ENCODE results near the gene CD7.

CD7 gene

DNA sequence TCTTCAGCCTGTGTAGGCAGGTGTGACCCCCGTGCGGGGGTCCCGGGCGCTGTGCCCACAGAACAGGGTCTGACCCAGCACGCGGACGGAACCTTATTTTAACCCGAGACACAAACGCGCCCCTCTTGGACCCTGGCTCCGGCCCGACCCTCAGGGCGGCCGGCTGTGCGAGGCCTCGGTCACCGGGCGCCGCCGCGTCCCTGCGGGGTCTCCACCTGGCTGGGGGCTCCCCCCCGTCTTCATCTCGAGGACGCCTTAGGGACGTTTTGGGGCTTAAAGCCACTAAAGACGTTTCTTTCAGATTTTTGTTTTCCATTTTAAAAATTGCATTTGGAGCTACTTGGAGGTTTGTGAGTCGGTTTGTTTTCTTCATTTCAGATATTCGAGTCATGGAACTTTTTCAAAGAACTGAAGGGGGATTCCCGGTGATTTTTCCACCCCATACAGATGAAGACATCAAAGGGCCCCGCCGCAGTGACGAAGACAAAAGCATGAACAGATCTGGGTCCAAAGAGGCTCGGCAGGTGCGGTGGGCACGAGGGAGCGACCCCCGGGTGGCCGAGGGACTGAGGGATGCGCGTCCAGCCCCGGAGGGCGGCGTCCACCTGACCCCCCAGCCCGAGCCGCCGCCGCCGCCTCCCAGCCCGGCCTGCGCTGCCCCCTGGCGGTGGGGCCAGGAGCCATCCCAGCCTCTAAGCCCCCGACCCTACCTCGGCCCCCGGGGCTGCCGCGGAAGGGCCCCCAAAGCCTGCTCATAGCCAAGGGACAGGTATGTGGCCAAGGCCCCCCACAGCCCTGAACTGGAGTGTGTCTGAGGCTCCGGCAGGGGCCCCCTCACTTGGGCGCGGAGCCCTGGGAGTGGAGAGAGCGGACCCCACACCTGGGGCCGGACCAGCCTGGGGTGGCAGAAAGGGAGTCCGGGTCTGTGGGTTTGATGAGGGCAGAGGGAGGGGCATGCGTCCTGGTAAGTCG lies 3.8 kb upstream of the CD7 start (continued):
- TF ChIP-seq, protein P1, sequence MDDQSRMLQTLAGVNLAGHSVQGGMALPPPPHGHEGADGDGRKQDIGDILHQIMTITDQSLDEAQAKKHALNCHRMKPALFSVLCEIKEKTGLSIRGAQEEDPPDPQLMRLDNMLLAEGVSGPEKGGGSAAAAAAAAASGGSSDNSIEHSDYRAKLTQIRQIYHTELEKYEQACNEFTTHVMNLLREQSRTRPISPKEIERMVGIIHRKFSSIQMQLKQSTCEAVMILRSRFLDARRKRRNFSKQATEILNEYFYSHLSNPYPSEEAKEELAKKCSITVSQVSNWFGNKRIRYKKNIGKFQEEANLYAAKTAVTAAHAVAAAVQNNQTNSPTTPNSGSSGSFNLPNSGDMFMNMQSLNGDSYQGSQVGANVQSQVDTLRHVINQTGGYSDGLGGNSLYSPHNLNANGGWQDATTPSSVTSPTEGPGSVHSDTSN (CRISPR knock-in tag; IDR thresholded peaks at IDR 0.05): no peak
- TF ChIP-seq GLIS2 (tag by site-specific recombination; IDR thresholded peaks at IDR 0.05) (peak; percentile 79), ZNF510 (tag by site-specific recombination; IDR thresholded peaks at IDR 0.05; ENCODE audit: insufficient replicate concordance) (no peak), ZNF600 (tag by site-specific recombination; IDR thresholded peaks at IDR 0.05) (0 out of 2 replicates have a peak, but pooled peaks have one; percentile 37), ZSCAN30 (tag by site-specific recombination; IDR thresholded peaks at IDR 0.05) (0 out of 2 replicates have a peak, but pooled peaks have one; percentile 45), SALL2 (tag by site-specific recombination; IDR thresholded peaks at IDR 0.05; ENCODE audit: borderline replicate concordance) (no peak), ZNF837 (tag by site-specific recombination; IDR thresholded peaks at IDR 0.05) (no peak)
- TF ChIP-seq, protein P2, sequence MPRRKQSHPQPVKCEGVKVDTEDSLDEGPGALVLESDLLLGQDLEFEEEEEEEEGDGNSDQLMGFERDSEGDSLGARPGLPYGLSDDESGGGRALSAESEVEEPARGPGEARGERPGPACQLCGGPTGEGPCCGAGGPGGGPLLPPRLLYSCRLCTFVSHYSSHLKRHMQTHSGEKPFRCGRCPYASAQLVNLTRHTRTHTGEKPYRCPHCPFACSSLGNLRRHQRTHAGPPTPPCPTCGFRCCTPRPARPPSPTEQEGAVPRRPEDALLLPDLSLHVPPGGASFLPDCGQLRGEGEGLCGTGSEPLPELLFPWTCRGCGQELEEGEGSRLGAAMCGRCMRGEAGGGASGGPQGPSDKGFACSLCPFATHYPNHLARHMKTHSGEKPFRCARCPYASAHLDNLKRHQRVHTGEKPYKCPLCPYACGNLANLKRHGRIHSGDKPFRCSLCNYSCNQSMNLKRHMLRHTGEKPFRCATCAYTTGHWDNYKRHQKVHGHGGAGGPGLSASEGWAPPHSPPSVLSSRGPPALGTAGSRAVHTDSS (tag by site-specific recombination; IDR thresholded peaks at IDR 0.05): no peak
- TF ChIP-seq, protein P3, sequence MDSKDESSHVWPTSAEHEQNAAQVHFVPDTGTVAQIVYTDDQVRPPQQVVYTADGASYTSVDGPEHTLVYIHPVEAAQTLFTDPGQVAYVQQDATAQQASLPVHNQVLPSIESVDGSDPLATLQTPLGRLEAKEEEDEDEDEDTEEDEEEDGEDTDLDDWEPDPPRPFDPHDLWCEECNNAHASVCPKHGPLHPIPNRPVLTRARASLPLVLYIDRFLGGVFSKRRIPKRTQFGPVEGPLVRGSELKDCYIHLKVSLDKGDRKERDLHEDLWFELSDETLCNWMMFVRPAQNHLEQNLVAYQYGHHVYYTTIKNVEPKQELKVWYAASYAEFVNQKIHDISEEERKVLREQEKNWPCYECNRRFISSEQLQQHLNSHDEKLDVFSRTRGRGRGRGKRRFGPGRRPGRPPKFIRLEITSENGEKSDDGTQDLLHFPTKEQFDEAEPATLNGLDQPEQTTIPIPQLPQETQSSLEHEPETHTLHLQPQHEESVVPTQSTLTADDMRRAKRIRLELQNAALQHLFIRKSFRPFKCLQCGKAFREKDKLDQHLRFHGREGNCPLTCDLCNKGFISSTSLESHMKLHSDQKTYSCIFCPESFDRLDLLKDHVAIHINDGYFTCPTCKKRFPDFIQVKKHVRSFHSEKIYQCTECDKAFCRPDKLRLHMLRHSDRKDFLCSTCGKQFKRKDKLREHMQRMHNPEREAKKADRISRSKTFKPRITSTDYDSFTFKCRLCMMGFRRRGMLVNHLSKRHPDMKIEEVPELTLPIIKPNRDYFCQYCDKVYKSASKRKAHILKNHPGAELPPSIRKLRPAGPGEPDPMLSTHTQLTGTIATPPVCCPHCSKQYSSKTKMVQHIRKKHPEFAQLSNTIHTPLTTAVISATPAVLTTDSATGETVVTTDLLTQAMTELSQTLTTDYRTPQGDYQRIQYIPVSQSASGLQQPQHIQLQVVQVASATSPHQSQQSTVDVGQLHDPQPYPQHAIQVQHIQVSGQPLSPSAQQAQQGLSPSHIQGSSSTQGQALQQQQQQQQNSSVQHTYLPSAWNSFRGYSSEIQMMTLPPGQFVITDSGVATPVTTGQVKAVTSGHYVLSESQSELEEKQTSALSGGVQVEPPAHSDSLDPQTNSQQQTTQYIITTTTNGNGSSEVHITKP (tag by site-specific recombination; IDR thresholded peaks at IDR 0.05): no peak
- TF ChIP-seq, protein P4, sequence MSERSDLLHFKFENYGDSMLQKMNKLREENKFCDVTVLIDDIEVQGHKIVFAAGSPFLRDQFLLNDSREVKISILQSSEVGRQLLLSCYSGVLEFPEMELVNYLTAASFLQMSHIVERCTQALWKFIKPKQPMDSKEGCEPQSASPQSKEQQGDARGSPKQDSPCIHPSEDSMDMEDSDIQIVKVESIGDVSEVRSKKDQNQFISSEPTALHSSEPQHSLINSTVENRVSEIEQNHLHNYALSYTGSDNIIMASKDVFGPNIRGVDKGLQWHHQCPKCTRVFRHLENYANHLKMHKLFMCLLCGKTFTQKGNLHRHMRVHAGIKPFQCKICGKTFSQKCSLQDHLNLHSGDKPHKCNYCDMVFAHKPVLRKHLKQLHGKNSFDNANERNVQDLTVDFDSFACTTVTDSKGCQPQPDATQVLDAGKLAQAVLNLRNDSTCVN (tag by site-specific recombination; optimal IDR thresholded peaks at IDR 0.05): peak; percentile 25
- TF ChIP-seq, protein P5, sequence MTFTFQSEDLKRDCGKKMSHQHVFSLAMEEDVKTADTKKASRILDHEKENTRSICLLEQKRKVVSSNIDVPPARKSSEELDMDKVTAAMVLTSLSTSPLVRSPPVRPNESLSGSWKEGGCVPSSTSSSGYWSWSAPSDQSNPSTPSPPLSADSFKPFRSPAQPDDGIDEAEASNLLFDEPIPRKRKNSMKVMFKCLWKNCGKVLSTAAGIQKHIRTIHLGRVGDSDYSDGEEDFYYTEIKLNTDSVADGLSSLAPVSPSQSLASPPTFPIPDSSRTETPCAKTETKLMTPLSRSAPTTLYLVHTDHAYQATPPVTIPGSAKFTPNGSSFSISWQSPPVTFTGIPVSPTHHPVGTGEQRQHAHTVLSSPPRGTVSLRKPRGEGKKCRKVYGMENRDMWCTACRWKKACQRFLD (tag by site-specific recombination; IDR thresholded peaks at IDR 0.05): no peak
- TF ChIP-seq, protein P6, sequence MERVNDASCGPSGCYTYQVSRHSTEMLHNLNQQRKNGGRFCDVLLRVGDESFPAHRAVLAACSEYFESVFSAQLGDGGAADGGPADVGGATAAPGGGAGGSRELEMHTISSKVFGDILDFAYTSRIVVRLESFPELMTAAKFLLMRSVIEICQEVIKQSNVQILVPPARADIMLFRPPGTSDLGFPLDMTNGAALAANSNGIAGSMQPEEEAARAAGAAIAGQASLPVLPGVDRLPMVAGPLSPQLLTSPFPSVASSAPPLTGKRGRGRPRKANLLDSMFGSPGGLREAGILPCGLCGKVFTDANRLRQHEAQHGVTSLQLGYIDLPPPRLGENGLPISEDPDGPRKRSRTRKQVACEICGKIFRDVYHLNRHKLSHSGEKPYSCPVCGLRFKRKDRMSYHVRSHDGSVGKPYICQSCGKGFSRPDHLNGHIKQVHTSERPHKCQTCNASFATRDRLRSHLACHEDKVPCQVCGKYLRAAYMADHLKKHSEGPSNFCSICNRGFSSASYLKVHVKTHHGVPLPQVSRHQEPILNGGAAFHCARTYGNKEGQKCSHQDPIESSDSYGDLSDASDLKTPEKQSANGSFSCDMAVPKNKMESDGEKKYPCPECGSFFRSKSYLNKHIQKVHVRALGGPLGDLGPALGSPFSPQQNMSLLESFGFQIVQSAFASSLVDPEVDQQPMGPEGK (tag by site-specific recombination; IDR thresholded peaks at IDR 0.05): peak; percentile 75

Data from HEK293 (cell line).